HG03060 (cell line): ENCODE results near the gene ZNF76.

Source experiments
- ATAC-seq: cut with Tn5 transposase; IDR thresholded peaks from one replicate; pipeline ENCODE4 v1.9.1; 2021; ENCODE audit warnings: low read depth, moderate number of reproducible peaks; ENCODE audit not compliant: unreplicated experiment

Gene ZNF76

GRCh38 chr6:35259194-35259947 is at the start of gene ZNF76:
ZNF76 (plus strand) TSS chr6:35259735; CDS start chr6:35281152, 21,417 bp downstream.
- no peak for ATAC-seq

- no peak for ATAC-seq
These were observed 46.2 kb upstream of the ZNF76 start for GRCh38 chr6:35213298-35213791.

- ATAC-seq, result no peak
These were observed 45.4 kb upstream of the ZNF76 start, which contains the start of gene SCUBE3 for GRCh38 chr6:35213824-35214756. SCUBE3 (plus strand) TSS chr6:35213956; CDS start chr6:35214419, 463 bp downstream.

GRCh38 chr6:35214869-35215664 is 44.5 kb upstream of the ZNF76 start:
- ATAC-seq, result no peak

GRCh38 chr6:35215665-35216411 is 43.7 kb upstream of the ZNF76 start:
- ATAC-seq, result no peak

- ATAC-seq, result no peak
These were observed 43.2 kb upstream of the ZNF76 start for GRCh38 chr6:35216412-35216732.

GRCh38 chr6:35216851-35217811 is 42.4 kb upstream of the ZNF76 start:
- ATAC-seq, result no peak

- ATAC-seq, result no peak
These were observed 41.5 kb upstream of the ZNF76 start for GRCh38 chr6:35218021-35218420.

GRCh38 chr6:35218456-35218855 is 41.1 kb upstream of the ZNF76 start:
- no peak for ATAC-seq

GRCh38 chr6:35219683-35220326 is 39.7 kb upstream of the ZNF76 start:
- no peak for ATAC-seq

GRCh38 chr6:35220711-35221110 is 38.8 kb upstream of the ZNF76 start:
- no peak for ATAC-seq

- ATAC-seq, result no peak
These were observed 36.1 kb upstream of the ZNF76 start for GRCh38 chr6:35223396-35223795.

- no peak for ATAC-seq
These were observed 34.8 kb upstream of the ZNF76 start for GRCh38 chr6:35224720-35225119.

GRCh38 chr6:35228481-35228880 is 31.1 kb upstream of the ZNF76 start:
- ATAC-seq, result no peak

GRCh38 chr6:35229304-35229703 is 30.2 kb upstream of the ZNF76 start:
- no peak for ATAC-seq

GRCh38 chr6:35230498-35230897 is 29.0 kb upstream of the ZNF76 start:
- no peak for ATAC-seq

- ATAC-seq, result no peak
These were observed 28.6 kb upstream of the ZNF76 start for GRCh38 chr6:35230950-35231349.

- ATAC-seq, result no peak
These were observed 28.0 kb upstream of the ZNF76 start for GRCh38 chr6:35231563-35231962.
